ENCODE measurements around the gene CDON. TPM values are rescaled to one million over a fixed set of nuclear protein-coding genes. Genes with fewer than 3 reads are reported as not detected.

Gene CDON
- total RNA-seq, 1 experiment from 2014 or later = 34.1 TPM

DNA sequence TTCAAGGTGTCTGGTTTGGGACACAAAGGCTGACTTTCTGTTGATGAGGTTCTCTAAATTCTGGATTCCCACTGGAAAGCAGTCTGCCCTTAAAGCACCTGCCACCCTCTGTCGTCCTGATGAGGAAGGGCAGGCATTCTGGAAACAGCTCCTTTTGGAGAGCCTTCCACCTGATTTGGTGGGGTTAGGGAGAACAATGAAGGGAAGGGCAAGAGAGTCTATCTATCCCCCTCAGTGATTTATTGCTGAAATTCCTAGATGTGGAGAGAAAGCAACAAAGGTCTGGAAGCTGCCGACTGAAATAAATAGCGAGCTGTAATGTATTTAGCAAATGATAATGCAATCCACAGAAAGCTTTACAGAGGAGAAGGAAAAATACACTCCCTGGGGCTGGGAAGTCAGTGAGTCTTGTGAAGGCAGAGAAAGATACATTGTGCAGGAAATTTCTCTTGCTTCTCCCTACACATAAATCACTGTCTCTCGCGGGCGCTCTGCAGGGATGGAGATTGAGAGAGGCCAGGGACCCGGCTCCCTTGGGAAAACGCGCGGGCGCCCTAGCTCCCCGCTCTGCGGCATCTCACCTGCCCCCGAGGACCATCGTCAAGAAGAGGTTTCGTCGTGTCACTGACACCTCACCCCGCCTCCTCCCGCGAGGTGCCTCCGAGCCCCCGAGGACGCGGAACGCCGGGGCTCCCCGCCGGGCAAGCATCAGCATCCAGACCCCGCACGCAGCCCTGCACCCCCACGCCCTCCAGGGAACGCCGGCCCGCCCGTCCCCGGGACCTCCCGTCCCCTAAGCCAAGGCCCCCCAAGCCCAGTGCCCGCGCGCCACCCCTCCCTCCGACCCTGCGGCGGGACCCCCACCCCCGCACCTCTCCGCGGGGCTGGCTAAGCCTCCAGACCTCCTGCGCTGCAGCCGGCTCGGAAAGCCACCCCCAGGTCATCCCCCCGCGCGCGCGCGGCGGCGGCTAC lies 673 bp downstream of the CDON start:
- CTCF ChIA-PET = interaction anchor here (0.6 to 4.2 kb wide), 39 partner anchors 11 to 207 kb away, joined by 3 to 30 read pairs (median 4); partner anchors contain the start of genes FOXRED1, PUS3 and SRPRA
- TF ChIP-seq CREB1 (CRISPR knock-in tag; IDR thresholded peaks at IDR 0.05) = no peak
- 0 out of 2 replicates have a peak, but pooled peaks have one; percentile 15 for TF ChIP-seq CREM (CRISPR knock-in tag; IDR thresholded peaks at IDR 0.05)
- TF ChIP-seq, protein P1, sequence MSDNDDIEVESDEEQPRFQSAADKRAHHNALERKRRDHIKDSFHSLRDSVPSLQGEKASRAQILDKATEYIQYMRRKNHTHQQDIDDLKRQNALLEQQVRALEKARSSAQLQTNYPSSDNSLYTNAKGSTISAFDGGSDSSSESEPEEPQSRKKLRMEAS (CRISPR knock-in tag; IDR thresholded peaks at IDR 0.05) = 0 out of 2 replicates have a peak, but pooled peaks have one; percentile 35
- TF ChIP-seq RELA (CRISPR knock-in tag; IDR thresholded peaks at IDR 0.05; ENCODE audit: borderline replicate concordance) = peak; percentile 61; the same call in 1 of the 2 replicates
- TF ChIP-seq FOXP1 (CRISPR knock-in tag; IDR thresholded peaks at IDR 0.05; ENCODE audit: borderline replicate concordance) = peak; percentile 13; the same call in 1 of the 2 replicates
- no peak for TF ChIP-seq RORB (CRISPR knock-in tag; IDR thresholded peaks at IDR 0.05)
- TF ChIP-seq, protein P2, sequence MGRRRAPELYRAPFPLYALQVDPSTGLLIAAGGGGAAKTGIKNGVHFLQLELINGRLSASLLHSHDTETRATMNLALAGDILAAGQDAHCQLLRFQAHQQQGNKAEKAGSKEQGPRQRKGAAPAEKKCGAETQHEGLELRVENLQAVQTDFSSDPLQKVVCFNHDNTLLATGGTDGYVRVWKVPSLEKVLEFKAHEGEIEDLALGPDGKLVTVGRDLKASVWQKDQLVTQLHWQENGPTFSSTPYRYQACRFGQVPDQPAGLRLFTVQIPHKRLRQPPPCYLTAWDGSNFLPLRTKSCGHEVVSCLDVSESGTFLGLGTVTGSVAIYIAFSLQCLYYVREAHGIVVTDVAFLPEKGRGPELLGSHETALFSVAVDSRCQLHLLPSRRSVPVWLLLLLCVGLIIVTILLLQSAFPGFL (CRISPR knock-in tag; IDR thresholded peaks at IDR 0.05; ENCODE audit: borderline replicate concordance) = 0 out of 2 replicates have a peak, but pooled peaks have one; percentile 20
- 0 out of 2 replicates have a peak, but pooled peaks have one; percentile 13 for TF ChIP-seq GABPB1 (CRISPR knock-in tag; IDR thresholded peaks at IDR 0.05)

DNA sequence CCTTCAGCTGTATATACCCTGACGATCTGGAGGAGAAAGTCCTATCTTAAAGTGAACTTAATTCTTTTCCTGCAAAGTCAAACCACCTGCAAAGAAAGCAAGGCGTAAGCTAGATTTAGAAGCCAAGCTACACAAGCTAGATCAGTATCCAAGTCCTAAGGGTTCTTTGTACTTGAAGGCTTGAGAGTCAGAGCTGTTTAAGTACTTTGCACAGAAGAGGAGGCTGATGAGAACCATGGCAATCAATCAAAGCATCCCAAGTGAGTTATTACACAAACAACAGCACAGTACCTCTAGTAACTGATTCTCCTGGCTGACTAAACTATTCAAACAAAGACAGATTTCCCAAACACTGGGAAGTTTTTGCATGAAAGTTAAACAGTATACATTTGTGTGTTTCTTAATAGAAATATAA lies 1.9 kb downstream of the CDON start:
- DNase-seq (ENCODE audit: low spot score) = no peak
- H3K4me3 Mint-ChIP-seq = peak overlapping the region; percentile 21; the same call in 1 of the 2 replicates
- TF ChIP-seq GABPB1 (CRISPR knock-in tag; IDR thresholded peaks at IDR 0.05) = peak; percentile 60
- no peak for TF ChIP-seq AFF4 (CRISPR knock-in tag; IDR thresholded peaks at IDR 0.05; ENCODE audit: borderline replicate concordance)
- H3K4me1 Mint-ChIP-seq = peaks cover 29% of the 10 kb centered on the region
- H3K27me3 Mint-ChIP-seq (ENCODE audit: low read depth) = no peaks in the 10 kb centered on the region
- H3K9me3 Mint-ChIP-seq = peaks cover 9% of the 10 kb centered on the region
- CTCF ChIA-PET = interaction anchor here (0.6 to 4.2 kb wide), 8 partner anchors 9 to 136 kb away, joined by 3 to 30 read pairs (median 8); no protein-coding TSS in a partner anchor
- peak overlapping the region; percentile 83 for H3K27ac Mint-ChIP-seq
- ATAC-seq = no peak
- H3K36me3 Mint-ChIP-seq = no peaks in the 10 kb centered on the region
- POLR2A ChIA-PET = no interaction called here

More for the DNA sequence above, 673 bp downstream of the CDON start:
- ATAC-seq (peak; percentile 20), DNase-seq (ENCODE audit: low spot score) (peak; percentile 57)
- peaks cover 29% of the 10 kb centered on the region for H3K4me1 Mint-ChIP-seq
- H3K27ac Mint-ChIP-seq = peak overlapping the region; percentile 57
- peaks cover 12% of the 10 kb centered on the region for H3K9me3 Mint-ChIP-seq
- H3K4me3 Mint-ChIP-seq = peak overlapping the region; percentile 85
- POLR2A ChIA-PET = interaction anchor here (0.6 to 2.0 kb wide), 6 partner anchors 11 to 437 kb away, joined by 3 to 5 read pairs (median 3); partner anchors contain the start of genes CHEK1, HYLS1 and RPUSD4
- H3K27me3 Mint-ChIP-seq (ENCODE audit: low read depth) = no peaks in the 10 kb centered on the region
- H3K36me3 Mint-ChIP-seq = no peaks in the 10 kb centered on the region

- ATAC-seq (no peak), DNase-seq (ENCODE audit: low spot score) (peak; percentile 28)
- ChIA-PET CTCF (interaction anchor here (0.6 to 4.2 kb wide), 4 partner anchors 24 to 145 kb away, joined by 3 to 30 read pairs (median 4); no protein-coding TSS in a partner anchor), POLR2A (no interaction called here)
- Mint-ChIP-seq H3K36me3 (no peaks in the 10 kb centered on the region), H3K4me1 (peaks cover 29% of the 10 kb centered on the region), H3K9me3 (no peaks in the 10 kb centered on the region), H3K27me3 (ENCODE audit: low read depth) (no peaks in the 10 kb centered on the region), H3K4me3 (no peak overlapping the region), H3K27ac (no peak overlapping the region)
- TF ChIP-seq ESRRA (CRISPR knock-in tag; IDR thresholded peaks at IDR 0.05; ENCODE audit: borderline replicate concordance) (no peak), ZNF138 (CRISPR knock-in tag; conservative IDR thresholded peaks at IDR 0.05) (no peak), ETV6 (CRISPR knock-in tag; IDR thresholded peaks at IDR 0.05) (no peak), JAZF1 (CRISPR knock-in tag; IDR thresholded peaks at IDR 0.05) (no peak), JUN (CRISPR knock-in tag; IDR thresholded peaks at IDR 0.05) (no peak), TP53 (CRISPR knock-in tag; IDR thresholded peaks at IDR 0.05) (no peak), ATF1 (CRISPR knock-in tag; IDR thresholded peaks at IDR 0.05) (no peak)
- TF ChIP-seq, protein P3, sequence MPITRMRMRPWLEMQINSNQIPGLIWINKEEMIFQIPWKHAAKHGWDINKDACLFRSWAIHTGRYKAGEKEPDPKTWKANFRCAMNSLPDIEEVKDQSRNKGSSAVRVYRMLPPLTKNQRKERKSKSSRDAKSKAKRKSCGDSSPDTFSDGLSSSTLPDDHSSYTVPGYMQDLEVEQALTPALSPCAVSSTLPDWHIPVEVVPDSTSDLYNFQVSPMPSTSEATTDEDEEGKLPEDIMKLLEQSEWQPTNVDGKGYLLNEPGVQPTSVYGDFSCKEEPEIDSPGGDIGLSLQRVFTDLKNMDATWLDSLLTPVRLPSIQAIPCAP (CRISPR knock-in tag; IDR thresholded peaks at IDR 0.05) = no peak
- TF ChIP-seq, protein P4, sequence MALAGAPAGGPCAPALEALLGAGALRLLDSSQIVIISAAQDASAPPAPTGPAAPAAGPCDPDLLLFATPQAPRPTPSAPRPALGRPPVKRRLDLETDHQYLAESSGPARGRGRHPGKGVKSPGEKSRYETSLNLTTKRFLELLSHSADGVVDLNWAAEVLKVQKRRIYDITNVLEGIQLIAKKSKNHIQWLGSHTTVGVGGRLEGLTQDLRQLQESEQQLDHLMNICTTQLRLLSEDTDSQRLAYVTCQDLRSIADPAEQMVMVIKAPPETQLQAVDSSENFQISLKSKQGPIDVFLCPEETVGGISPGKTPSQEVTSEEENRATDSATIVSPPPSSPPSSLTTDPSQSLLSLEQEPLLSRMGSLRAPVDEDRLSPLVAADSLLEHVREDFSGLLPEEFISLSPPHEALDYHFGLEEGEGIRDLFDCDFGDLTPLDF (CRISPR knock-in tag; IDR thresholded peaks at IDR 0.05) = no peak
- TF ChIP-seq, protein P5, sequence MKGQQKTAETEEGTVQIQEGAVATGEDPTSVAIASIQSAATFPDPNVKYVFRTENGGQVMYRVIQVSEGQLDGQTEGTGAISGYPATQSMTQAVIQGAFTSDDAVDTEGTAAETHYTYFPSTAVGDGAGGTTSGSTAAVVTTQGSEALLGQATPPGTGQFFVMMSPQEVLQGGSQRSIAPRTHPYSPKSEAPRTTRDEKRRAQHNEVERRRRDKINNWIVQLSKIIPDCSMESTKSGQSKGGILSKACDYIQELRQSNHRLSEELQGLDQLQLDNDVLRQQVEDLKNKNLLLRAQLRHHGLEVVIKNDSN (CRISPR knock-in tag; IDR thresholded peaks at IDR 0.05) = no peak
Measured at GRCh38 chr11:126059238-126059781, 3.4 kb downstream of the CDON start.
